ENCODE data around the gene ZNF544.

The ZNF544 gene

GRCh38 chr19:58279042-58279924 lies 50.6 kb downstream of the ZNF544 start:
- peak; percentile 16 for DNase-seq (ENCODE audit: extremely low read depth, low read depth)
- TF ChIP-seq, protein P1, sequence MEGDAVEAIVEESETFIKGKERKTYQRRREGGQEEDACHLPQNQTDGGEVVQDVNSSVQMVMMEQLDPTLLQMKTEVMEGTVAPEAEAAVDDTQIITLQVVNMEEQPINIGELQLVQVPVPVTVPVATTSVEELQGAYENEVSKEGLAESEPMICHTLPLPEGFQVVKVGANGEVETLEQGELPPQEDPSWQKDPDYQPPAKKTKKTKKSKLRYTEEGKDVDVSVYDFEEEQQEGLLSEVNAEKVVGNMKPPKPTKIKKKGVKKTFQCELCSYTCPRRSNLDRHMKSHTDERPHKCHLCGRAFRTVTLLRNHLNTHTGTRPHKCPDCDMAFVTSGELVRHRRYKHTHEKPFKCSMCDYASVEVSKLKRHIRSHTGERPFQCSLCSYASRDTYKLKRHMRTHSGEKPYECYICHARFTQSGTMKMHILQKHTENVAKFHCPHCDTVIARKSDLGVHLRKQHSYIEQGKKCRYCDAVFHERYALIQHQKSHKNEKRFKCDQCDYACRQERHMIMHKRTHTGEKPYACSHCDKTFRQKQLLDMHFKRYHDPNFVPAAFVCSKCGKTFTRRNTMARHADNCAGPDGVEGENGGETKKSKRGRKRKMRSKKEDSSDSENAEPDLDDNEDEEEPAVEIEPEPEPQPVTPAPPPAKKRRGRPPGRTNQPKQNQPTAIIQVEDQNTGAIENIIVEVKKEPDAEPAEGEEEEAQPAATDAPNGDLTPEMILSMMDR (IDR thresholded peaks at IDR 0.05; ENCODE audit: low read depth, low read length, missing control alignments): no peak

DNA sequence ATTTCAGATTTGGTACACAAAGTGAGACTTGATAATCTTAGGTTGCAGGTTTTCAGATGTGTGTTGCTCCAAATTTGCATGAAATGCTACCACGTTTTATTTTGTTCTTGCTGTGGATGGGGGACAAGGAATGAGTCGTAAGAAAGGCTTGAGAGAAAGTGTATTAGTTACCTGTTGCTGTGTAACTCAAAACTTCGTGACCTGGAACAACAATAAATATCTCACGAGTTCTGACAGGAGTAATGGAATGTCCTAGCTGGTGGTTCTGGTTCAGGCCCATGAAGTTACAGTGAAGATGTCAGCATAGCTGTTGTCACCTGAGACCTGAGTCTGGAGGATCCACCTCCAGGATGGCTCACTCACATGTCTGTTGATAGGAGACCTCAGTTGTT lies 51.2 kb downstream of the ZNF544 start:
- TF ChIP-seq, protein P1 (IDR thresholded peaks at IDR 0.05; ENCODE audit: low read depth, low read length, missing control alignments): no peak
- no peak for DNase-seq (ENCODE audit: extremely low read depth, low read depth)
- peak overlapping the region; percentile 86 for H3K4me3 ChIP-seq (replicated peaks; ENCODE audit: low read depth, low read length)

More at GRCh38 chr19:58279042-58279924, 50.6 kb downstream of the ZNF544 start:
- H3K4me3 ChIP-seq (replicated peaks; ENCODE audit: low read depth, low read length): peak overlapping the region; percentile 86

DNA sequence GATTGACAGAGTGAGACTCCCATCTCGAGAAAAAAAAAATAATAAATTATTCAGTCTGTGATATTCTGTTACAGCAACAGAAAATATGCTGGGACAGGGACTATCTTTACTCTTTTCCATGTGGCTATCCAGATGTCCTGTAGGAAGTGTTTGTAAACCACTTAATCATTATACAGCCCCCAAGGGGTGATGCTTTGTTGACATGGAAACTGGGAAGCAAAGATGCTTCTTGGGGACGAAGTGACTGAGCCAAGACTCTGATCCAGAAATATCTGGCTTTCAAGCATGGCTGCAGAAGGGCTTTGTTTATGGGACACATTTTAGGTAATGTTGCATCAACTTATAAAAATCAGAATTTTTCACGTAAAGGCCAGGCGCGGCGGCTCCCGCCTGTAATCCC lies 55.5 kb downstream of the ZNF544 start:
- H3K4me3 ChIP-seq (replicated peaks; ENCODE audit: low read depth, low read length): no peak overlapping the region
- TF ChIP-seq, protein P1 (IDR thresholded peaks at IDR 0.05; ENCODE audit: low read depth, low read length, missing control alignments): no peak
- DNase-seq (ENCODE audit: extremely low read depth, low read depth): no peak

DNA sequence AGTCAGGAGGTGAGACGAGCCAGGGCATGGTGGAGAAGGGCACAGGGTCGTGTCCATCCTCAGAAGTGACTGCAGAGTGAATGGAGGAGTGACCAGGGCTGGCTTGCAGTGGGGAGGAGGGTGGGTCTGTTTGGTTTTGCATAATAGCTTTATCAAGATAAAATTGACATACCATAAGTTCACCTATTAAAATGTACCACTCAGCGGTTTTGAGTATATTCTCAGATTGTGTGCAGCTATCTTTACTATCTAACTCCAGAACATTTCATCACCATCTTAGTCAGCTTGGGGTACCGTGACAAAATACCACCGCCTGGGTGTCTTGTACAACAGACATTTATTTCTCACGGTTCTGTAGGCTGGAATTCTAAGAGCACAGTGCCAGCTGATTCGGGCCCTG lies 63.2 kb downstream of the ZNF544 start:
- DNase-seq (ENCODE audit: extremely low read depth, low read depth): no peak
- H3K4me3 ChIP-seq (replicated peaks; ENCODE audit: low read depth, low read length): no peak overlapping the region
- TF ChIP-seq, protein P1 (IDR thresholded peaks at IDR 0.05; ENCODE audit: low read depth, low read length, missing control alignments): no peak

DNA sequence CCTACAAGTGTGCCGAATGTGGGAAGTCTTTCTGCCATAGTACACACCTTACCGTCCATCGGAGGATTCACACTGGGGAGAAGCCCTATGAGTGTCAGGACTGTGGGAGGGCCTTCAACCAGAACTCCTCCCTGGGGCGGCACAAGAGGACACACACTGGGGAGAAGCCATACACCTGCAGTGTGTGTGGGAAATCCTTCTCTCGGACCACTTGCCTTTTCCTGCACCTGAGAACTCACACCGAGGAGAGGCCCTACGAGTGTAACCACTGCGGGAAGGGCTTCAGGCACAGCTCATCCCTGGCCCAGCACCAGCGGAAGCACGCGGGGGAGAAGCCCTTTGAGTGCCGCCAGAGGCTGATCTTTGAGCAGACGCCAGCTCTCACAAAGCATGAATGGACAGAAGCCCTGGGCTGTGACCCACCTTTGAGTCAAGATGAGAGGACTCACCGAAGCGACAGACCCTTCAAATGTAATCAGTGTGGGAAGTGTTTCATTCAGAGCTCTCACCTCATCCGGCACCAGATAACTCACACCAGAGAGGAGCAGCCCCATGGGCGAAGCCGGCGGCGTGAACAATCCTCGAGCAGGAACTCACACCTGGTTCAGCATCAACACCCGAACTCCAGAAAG lies 66.1 kb downstream of the ZNF544 start:
- no peak for DNase-seq (ENCODE audit: extremely low read depth, low read depth)
- no peak overlapping the region for H3K4me3 ChIP-seq (replicated peaks; ENCODE audit: low read depth, low read length)
- TF ChIP-seq, protein P1 (IDR thresholded peaks at IDR 0.05; ENCODE audit: low read depth, low read length, missing control alignments): no peak

GRCh38 chr19:58296104-58296503 lies 67.4 kb downstream of the ZNF544 start:
- TF ChIP-seq, protein P1 (IDR thresholded peaks at IDR 0.05; ENCODE audit: low read depth, low read length, missing control alignments): no peak
- no peak overlapping the region for H3K4me3 ChIP-seq (replicated peaks; ENCODE audit: low read depth, low read length)
- no peak for DNase-seq (ENCODE audit: extremely low read depth, low read depth)

Measured in HFF-Myc (cell line).